ENCODE results near the gene HBM.
A peak's percentile ranks its signal among the peaks of the same experiment; 100 is the strongest.
"Not testable (repeated sequence)": the region's sequence is repeated elsewhere in the genome, so short reads cannot be mapped to it uniquely, and the experiment has no call there.

Gene HBM

GRCh38 chr16:170788-171187, 5.0 kb downstream of the HBM start:
- DNase-seq, result no peak

GRCh38 chr16:172374-172941, 6.7 kb downstream of the HBM start, which contains the start of gene HBA2:
Gene HBA2 (plus strand): TSS chr16:172876. CDS start chr16:172913, 37 bp downstream.
- DNase-seq, result not testable (repeated sequence)

GRCh38 chr16:173211-173854, 7.6 kb downstream of the HBM start:
- DNase-seq, result not testable (repeated sequence)

GRCh38 chr16:173928-174769, 8.4 kb downstream of the HBM start:
- DNase-seq, result not testable (repeated sequence)

- no peak for DNase-seq
Measured at GRCh38 chr16:175011-175949, 9.5 kb downstream of the HBM start.

- not testable (repeated sequence) for DNase-seq
Measured at GRCh38 chr16:176006-176405, 10.2 kb downstream of the HBM start.

GRCh38 chr16:176477-177382, 11.0 kb downstream of the HBM start, which contains the start of gene HBA1:
Gene HBA1 (plus strand): TSS chr16:176680. CDS start chr16:176717, 37 bp downstream.
- not testable (repeated sequence) for DNase-seq

GRCh38 chr16:177394-177822, 11.6 kb downstream of the HBM start:
- DNase-seq, result no peak

GRCh38 chr16:177981-178667, 12.3 kb downstream of the HBM start:
- DNase-seq, result no peak

- no peak for DNase-seq
Measured at GRCh38 chr16:178668-179015, 12.9 kb downstream of the HBM start.

- no peak for DNase-seq
Measured at GRCh38 chr16:179211-180092, 13.7 kb downstream of the HBM start.

- DNase-seq, result no peak
Measured at GRCh38 chr16:180101-180675, 14.4 kb downstream of the HBM start, which contains the start of gene HBQ1. Gene HBQ1 (plus strand): TSS chr16:180459. CDS start chr16:180487, 28 bp downstream.

GRCh38 chr16:180681-181564, 15.1 kb downstream of the HBM start:
- DNase-seq, result peak; percentile 82

GRCh38 chr16:181565-182021, 15.8 kb downstream of the HBM start:
- DNase-seq, result no peak

- DNase-seq, result no peak
Measured at GRCh38 chr16:183005-183404, 17.2 kb downstream of the HBM start.

- DNase-seq, result no peak
Measured at GRCh38 chr16:185213-185612, 19.4 kb downstream of the HBM start.

GRCh38 chr16:185691-186090, 19.9 kb downstream of the HBM start:
- no peak for DNase-seq

- no peak for DNase-seq
Measured at GRCh38 chr16:187330-187729, 21.6 kb downstream of the HBM start.

Measured in T-helper 9 cell (primary cell).